HepG2 (cell line): ENCODE results near the gene TMEM50B. TPM values are rescaled to one million over a fixed set of nuclear protein-coding genes. Genes with fewer than 3 reads are reported as not detected.
A peak's percentile ranks its signal among the peaks of the same experiment; 100 is the strongest.

Experiments
- BRCA1 ChIP-seq: sonication (generic); formaldehyde crosslinking; IDR thresholded peaks from 2 replicates; pipeline ENCODE4 v1.4.0; 2020; ENCODE audit warnings: missing genetic modification reagents
- CBX1 ChIP-seq: IDR thresholded peaks from one replicate; pipeline ENCODE4 v1.6.1; 2016; ENCODE audit warnings: antibody characterized with exemption, low read depth
- CCDC6 ChIP-seq: sonication (generic); formaldehyde crosslinking; IDR thresholded peaks from 2 replicates; pipeline ENCODE4 v1.8.1; 2022; ENCODE audit warnings: mild to moderate bottlenecking, missing genetic modification reagents, moderate library complexity
- CREM ChIP-seq, 2 experiments: sonication (generic) in 1 of 2; formaldehyde crosslinking in 1 of 2; IDR thresholded peaks; 2 replicates each; pipeline versions ENCODE4 v1.4.0 to v1.6.1; 2016 to 2020; ENCODE audit warnings: antibody characterized with exemption in 1 of 2, mild to moderate bottlenecking in 1 of 2, missing genetic modification reagents in 1 of 2
- ERF ChIP-seq: IDR thresholded peaks from 2 replicates; pipeline ENCODE4 v1.6.1; 2018; ENCODE audit warnings: missing biosample characterization, missing genetic modification reagents
- GZF1 ChIP-seq: sonication (generic); formaldehyde crosslinking; IDR thresholded peaks from 2 replicates; pipeline ENCODE4 v1.5.1; 2020; ENCODE audit warnings: mild to moderate bottlenecking, missing genetic modification reagents
- HOXA5 ChIP-seq: sonication (generic); formaldehyde crosslinking; IDR thresholded peaks from 2 replicates; pipeline ENCODE4 v1.4.0; 2020; ENCODE audit warnings: missing genetic modification reagents
- IRX3 ChIP-seq: sonication (generic); formaldehyde crosslinking; IDR thresholded peaks from 2 replicates; pipeline ENCODE4 v1.8.1; 2023; ENCODE audit warnings: mild to moderate bottlenecking, low read depth, missing genetic modification reagents, borderline replicate concordance
- KMT2B ChIP-seq: IDR thresholded peaks from 2 replicates; pipeline ENCODE4 v1.6.1; 2016; ENCODE audit warnings: missing genetic modification reagents, missing compliant biosample characterization
- MED8 ChIP-seq: sonication (generic); formaldehyde crosslinking; IDR thresholded peaks from 2 replicates; pipeline ENCODE4 v1.8.1; 2023; ENCODE audit warnings: mild to moderate bottlenecking, missing genetic modification reagents; ENCODE audit not compliant: insufficient replicate concordance
- MEIS2 ChIP-seq: sonication (generic); formaldehyde crosslinking; IDR thresholded peaks from 2 replicates; pipeline ENCODE4 v1.9.0; 2021; ENCODE audit warnings: mild to moderate bottlenecking, missing genetic modification reagents
- MTF1 ChIP-seq: sonication (generic); formaldehyde crosslinking; IDR thresholded peaks from 2 replicates; pipeline ENCODE4 v1.5.0; 2020; ENCODE audit warnings: missing genetic modification reagents
- MYNN ChIP-seq: sonication (generic); formaldehyde crosslinking; IDR thresholded peaks from 2 replicates; pipeline ENCODE4 v1.4.0; 2020; ENCODE audit warnings: mild to moderate bottlenecking, low read depth, missing genetic modification reagents
- NRL ChIP-seq: sonication (generic); formaldehyde crosslinking; IDR thresholded peaks from 2 replicates; pipeline ENCODE4 v1.5.0; 2020; ENCODE audit warnings: missing genetic modification reagents, mild to moderate bottlenecking, moderate library complexity, borderline replicate concordance
- PBX3 ChIP-seq: sonication (generic); formaldehyde crosslinking; IDR thresholded peaks from 2 replicates; pipeline ENCODE4 v1.8.1; 2023; ENCODE audit warnings: missing genetic modification reagents, inconsistent platforms, borderline replicate concordance
- POLR2A ChIP-seq, 2 experiments: IDR thresholded peaks; 2 replicates each; pipeline ENCODE4 v1.6.1; 2011; ENCODE audit warnings: low read depth in 2 of 2, low read length in 2 of 2, mild to moderate bottlenecking in 1 of 2, moderate library complexity in 1 of 2; ENCODE audit not compliant: insufficient read depth in 1 of 2
- PRMT3 ChIP-seq: sonication (generic); formaldehyde crosslinking; IDR thresholded peaks from 2 replicates; pipeline ENCODE4 v1.8.1; 2022; ENCODE audit warnings: low read depth, mild to moderate bottlenecking, moderate library complexity, missing genetic modification reagents, borderline replicate concordance
- RORA ChIP-seq: sonication (generic); formaldehyde crosslinking; IDR thresholded peaks from 2 replicates; pipeline ENCODE4 v1.5.0; 2020; ENCODE audit warnings: mild to moderate bottlenecking, missing genetic modification reagents, moderate library complexity
- SALL1 ChIP-seq: sonication (generic); formaldehyde crosslinking; IDR thresholded peaks from 2 replicates; pipeline ENCODE4 v1.8.0; 2022; ENCODE audit warnings: mild to moderate bottlenecking, missing genetic modification reagents
- TEF ChIP-seq: sonication (generic); formaldehyde crosslinking; IDR thresholded peaks from 2 replicates; pipeline ENCODE4 v1.5.0; 2020; ENCODE audit warnings: missing genetic modification reagents
- TGIF2 ChIP-seq: IDR thresholded peaks from 2 replicates; pipeline ENCODE4 v1.6.1; 2016; ENCODE audit warnings: control low read depth, missing compliant biosample characterization
- YEATS2 ChIP-seq: sonication (generic); formaldehyde crosslinking; IDR thresholded peaks from 2 replicates; pipeline ENCODE4 v1.4.0; 2020; ENCODE audit warnings: missing genetic modification reagents, borderline replicate concordance
- YEATS4 ChIP-seq: sonication (generic); formaldehyde crosslinking; IDR thresholded peaks from 2 replicates; pipeline ENCODE4 v1.4.0; 2020; ENCODE audit warnings: missing genetic modification reagents, borderline replicate concordance
- ZFAT ChIP-seq: sonication (generic); formaldehyde crosslinking; conservative IDR thresholded peaks from 2 replicates; pipeline ENCODE4 v1.8.1; 2023; ENCODE audit warnings: missing genetic modification reagents, inconsistent platforms
- ZNF337 ChIP-seq: sonication (generic); formaldehyde crosslinking; IDR thresholded peaks from 2 replicates; pipeline ENCODE4 v1.5.1; 2020; ENCODE audit warnings: missing genetic modification reagents, low read depth, mild to moderate bottlenecking, borderline replicate concordance
- ZNF878 ChIP-seq: sonication (generic); formaldehyde crosslinking; IDR thresholded peaks from 2 replicates; pipeline ENCODE4 v1.8.1; 2023; ENCODE audit warnings: mild to moderate bottlenecking, missing genetic modification reagents, moderate library complexity
- polyA plus RNA-seq, 8 experiments: library from polyadenylated mRNA; depleted of rRNA in 3 of 8; stranded (reverse) in 7 of 8; unstranded in 1 of 8; fragments of >200 nt; fragmentation: Illumina TruSeq in 4 of 8; extraction: Trizol in 4 of 8; gene quantifications; 2 replicates each; pipeline versions ENCODE4 v1.2.1 to v1.2.3, GENCODE V29; 2011 to 2016; ENCODE audit warnings: low read depth in 4 of 8, missing spikeins in 1 of 8, mixed read lengths in 1 of 8; ENCODE audit not compliant: insufficient read depth in 1 of 8
- total RNA-seq, 5 experiments: library from RNA; depleted of rRNA; stranded (reverse); fragments of >200 nt; fragmentation: Illumina TruSeq; extraction: Trizol; gene quantifications; 2 replicates each; pipeline ENCODE4 v1.2.3, GENCODE V29; 2016; ENCODE audit warnings: low read depth in 1 of 5
- TF ChIP-seq, protein P1 (sequence below): IDR thresholded peaks from 2 replicates; pipeline ENCODE4 v1.6.1; 2016; ENCODE audit warnings: missing genetic modification reagents, missing compliant biosample characterization
- TF ChIP-seq, protein P2 (sequence below): sonication (generic); formaldehyde crosslinking; IDR thresholded peaks from 2 replicates; pipeline ENCODE4 v1.8.1; 2023; ENCODE audit warnings: mild to moderate bottlenecking, moderate library complexity, missing genetic modification reagents

TMEM50B gene
- total and polyA plus RNA-seq, 2 of the 13 experiments (the other 11 are each of a cell fraction or from before 2014, with no cell fraction given), result 29.9 to 46.3 TPM

GRCh38 chr21:33479679-33480480, at the start of gene TMEM50B (continued):
- TF ChIP-seq, protein P1, sequence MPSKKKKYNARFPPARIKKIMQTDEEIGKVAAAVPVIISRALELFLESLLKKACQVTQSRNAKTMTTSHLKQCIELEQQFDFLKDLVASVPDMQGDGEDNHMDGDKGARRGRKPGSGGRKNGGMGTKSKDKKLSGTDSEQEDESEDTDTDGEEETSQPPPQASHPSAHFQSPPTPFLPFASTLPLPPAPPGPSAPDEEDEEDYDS (CRISPR knock-in tag), result peak; percentile 81
- TF ChIP-seq CBX1 (no peak), ZNF878 (CRISPR knock-in tag) (0 out of 2 replicates have a peak, but pooled peaks have one; percentile 57), CREM (IDR thresholded peaks at IDR 0.05) (0 out of 2 replicates have a peak, but pooled peaks have one; percentile 15), CREM (CRISPR knock-in tag; IDR thresholded peaks at IDR 0.05) (no peak), PRMT3 (CRISPR knock-in tag) (no peak), MTF1 (CRISPR knock-in tag) (peak; percentile 87; the same call in 1 of the 2 replicates), HOXA5 (CRISPR knock-in tag) (peak; percentile 67; the same call in 1 of the 2 replicates), MED8 (CRISPR knock-in tag) (peak; percentile 4), SALL1 (CRISPR knock-in tag) (peak; percentile 80), ERF (peak; percentile 55; the same call in 1 of the 2 replicates), BRCA1 (CRISPR knock-in tag) (peak; percentile 49; the same call in 1 of the 2 replicates), YEATS2 (CRISPR knock-in tag) (peak; percentile 78; the same call in 1 of the 2 replicates), YEATS4 (CRISPR knock-in tag) (peak; percentile 79), CCDC6 (CRISPR knock-in tag) (peak; percentile 73), TEF (CRISPR knock-in tag) (peak; percentile 60; the same call in 1 of the 2 replicates), TGIF2 (CRISPR knock-in tag) (peak; percentile 25), MEIS2 (CRISPR knock-in tag) (no peak; the same call in none of the 2 replicates), ZFAT (CRISPR knock-in tag) (0 out of 2 replicates have a peak, but pooled peaks have one; percentile 24), ZNF337 (CRISPR knock-in tag) (peak; percentile 9; the same call in 1 of the 2 replicates), PBX3 (CRISPR knock-in tag) (0 out of 2 replicates have a peak, but pooled peaks have one; percentile 27), IRX3 (CRISPR knock-in tag) (no peak), NRL (no peak), GZF1 (0 out of 2 replicates have a peak, but pooled peaks have one; percentile 26), RORA (no peak), POLR2A (IDR thresholded peaks at IDR 0.05; ENCODE audit: insufficient read depth in 1 of 2, low read depth in 2 of 2, low read length in 2 of 2) (peak; percentile 89 to 90), KMT2B (CRISPR knock-in tag) (peak; percentile 82), MYNN (CRISPR knock-in tag) (no peak)
- TF ChIP-seq, protein P2, sequence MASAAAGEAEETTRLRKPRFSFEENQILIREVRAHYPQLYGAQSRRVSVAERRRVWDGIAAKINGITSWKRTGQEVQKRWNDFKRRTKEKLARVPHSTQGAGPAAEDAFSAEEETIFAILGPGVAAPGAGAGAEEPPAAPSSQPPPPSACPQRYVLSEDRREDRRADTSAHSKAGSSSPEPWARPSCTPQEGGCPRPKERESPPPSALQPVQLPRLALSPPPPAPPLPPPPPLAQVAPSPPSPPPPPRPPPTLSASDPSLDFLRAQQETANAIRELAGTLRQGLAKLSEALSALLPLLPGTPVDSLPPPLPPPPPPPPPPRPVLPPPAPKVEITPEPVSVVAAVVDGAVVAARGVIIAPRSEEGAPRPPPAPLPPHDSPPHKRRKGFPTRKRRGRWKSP (CRISPR knock-in tag), result peak; percentile 28; the same call in 1 of the 2 replicates
